Activated T-helper 2 cell treated with anti-CD3 and anti-CD28 coated beads, Interferon-gamma antibody, Interleukin-2, Interleukin-4, amounts not matched to agents 10 μg/mL and 5 μg/mL and 100 μg/mL, durations not matched to agents 14 hours and 24 hours and 36 hours (primary cell): ENCODE measurements around the gene UQCRH. TPM values are rescaled to one million over a fixed set of nuclear protein-coding genes. Genes with fewer than 3 reads are reported as not detected.
"Not testable (repeated sequence)": the region's sequence is repeated elsewhere in the genome, so short reads cannot be mapped to it uniquely, and the experiment has no call there.

ENCODE experiments used
- DNase-seq: peaks from one replicate; pipeline ENCODE4 v3.0.0; 2021; ENCODE audit warnings: low spot score
- H3K27ac Mint-ChIP-seq: one replicate; pipeline ENCODE4 v1.8.0; 2021; ENCODE audit warnings: mixed read lengths
- H3K27me3 Mint-ChIP-seq: one replicate; pipeline ENCODE4 v1.8.0; 2021; ENCODE audit warnings: low read depth, mixed read lengths
- H3K36me3 Mint-ChIP-seq: one replicate; pipeline ENCODE4 v1.8.0; 2021; ENCODE audit warnings: low read depth, mixed read lengths
- H3K4me1 Mint-ChIP-seq: one replicate; pipeline ENCODE4 v1.8.0; 2021; ENCODE audit warnings: low read depth, mixed read lengths
- H3K4me3 Mint-ChIP-seq: one replicate; pipeline ENCODE4 v1.8.0; 2021; ENCODE audit warnings: low read depth, mild to moderate bottlenecking, moderate library complexity, mixed read lengths
- H3K9me3 Mint-ChIP-seq: one replicate; pipeline ENCODE4 v1.8.0; 2021; ENCODE audit warnings: mixed read lengths
- intact Hi-C: fragments of 100-400 bp; cut with micrococcal nuclease; formaldehyde crosslinking; loops from one replicate; pipeline ENCODE4 v1.15.1; 2023
- total RNA-seq: library from RNA; stranded (reverse); gene quantifications from 2 replicates; pipeline ENCODE4 v1.2.3, GENCODE V29; 2022

UQCRH gene
- total RNA-seq, 1 donor from 2014 or later: 275 TPM

DNA sequence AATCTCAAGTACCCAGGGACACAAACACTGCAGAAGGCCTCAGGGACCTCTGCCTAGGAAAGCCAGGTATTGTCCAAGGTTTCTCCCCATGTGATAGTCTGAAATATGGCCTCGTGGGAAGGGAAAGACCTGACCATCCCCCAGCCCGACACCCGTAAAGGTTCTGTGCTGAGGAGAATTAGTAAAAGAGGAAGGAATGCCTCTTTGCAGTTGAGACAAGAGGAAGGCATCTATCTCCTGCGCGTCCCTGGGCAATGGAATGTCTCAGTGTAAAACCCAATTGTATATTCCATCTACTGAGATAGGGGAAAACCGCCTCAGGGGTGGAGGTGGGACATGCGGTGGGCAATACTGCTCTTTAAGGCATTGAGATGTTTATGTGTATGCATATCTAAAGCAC is 26.3 kb downstream of the UQCRH start:
- DNase-seq, H3K4me1 Mint-ChIP-seq, H3K4me3 Mint-ChIP-seq, H3K9me3 Mint-ChIP-seq, H3K27me3 Mint-ChIP-seq, H3K36me3 Mint-ChIP-seq, intact Hi-C loops, H3K27ac Mint-ChIP-seq: not testable (repeated sequence)

DNA sequence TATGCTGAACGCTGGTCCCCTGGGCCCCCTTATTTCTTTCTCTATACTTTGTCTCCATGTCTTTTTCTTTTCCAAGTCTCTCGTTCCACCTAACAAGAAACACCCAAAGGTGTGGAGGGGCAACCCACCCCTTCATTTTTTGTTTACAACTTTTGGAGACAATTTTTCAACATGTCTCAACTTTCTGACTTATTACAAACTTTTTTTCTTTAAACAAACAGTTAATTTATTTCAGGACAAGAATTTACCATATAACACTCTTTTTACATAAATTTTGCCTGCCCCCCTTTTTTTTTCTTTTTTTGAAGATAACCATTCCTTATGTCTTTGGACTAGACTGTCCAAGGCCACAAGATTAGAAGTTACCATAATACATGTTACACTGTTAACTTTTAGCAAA is 26.9 kb downstream of the UQCRH start:
- H3K27me3 Mint-ChIP-seq, H3K27ac Mint-ChIP-seq, intact Hi-C loops, DNase-seq, H3K4me3 Mint-ChIP-seq, H3K4me1 Mint-ChIP-seq, H3K36me3 Mint-ChIP-seq, H3K9me3 Mint-ChIP-seq: not testable (repeated sequence)

DNA sequence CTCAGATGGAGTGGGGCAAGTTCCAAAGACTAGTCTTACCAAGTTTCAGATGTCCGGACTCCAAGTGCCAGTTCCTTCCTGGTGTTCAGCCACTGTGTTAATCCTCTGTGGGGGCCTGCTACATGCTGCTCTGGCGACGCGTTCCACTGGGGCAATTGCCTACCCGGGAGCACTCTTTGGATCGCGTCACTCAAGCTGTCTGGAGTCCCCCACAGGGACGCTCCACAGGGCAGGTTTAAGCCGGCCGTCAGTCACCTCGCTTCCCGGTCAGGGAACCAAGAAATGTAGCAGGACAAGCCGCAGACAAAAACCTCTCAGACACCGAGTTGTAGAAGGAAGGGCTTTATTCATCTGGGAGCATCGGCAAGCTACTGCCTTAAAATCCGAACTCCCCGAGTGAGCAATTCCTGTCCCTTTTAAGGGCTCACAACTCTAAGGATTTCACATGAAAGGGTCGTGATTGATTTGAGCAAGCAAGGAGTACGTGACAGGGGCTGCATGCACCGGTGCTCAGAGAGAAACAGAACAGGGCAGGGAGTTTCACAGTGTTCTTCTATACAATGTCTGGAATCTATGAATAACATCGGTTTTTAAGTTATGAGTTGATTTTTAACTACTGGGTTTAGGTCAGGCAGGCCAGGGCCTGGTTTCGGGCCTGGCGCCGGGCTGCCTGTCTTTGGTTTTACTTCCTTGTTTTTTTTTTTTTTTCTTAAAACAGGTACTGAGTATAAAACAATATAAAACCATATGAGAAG is 28.5 kb downstream of the UQCRH start:
- DNase-seq, H3K27me3 Mint-ChIP-seq, H3K9me3 Mint-ChIP-seq, H3K27ac Mint-ChIP-seq, H3K4me1 Mint-ChIP-seq, H3K4me3 Mint-ChIP-seq, H3K36me3 Mint-ChIP-seq, intact Hi-C loops: not testable (repeated sequence)

DNA sequence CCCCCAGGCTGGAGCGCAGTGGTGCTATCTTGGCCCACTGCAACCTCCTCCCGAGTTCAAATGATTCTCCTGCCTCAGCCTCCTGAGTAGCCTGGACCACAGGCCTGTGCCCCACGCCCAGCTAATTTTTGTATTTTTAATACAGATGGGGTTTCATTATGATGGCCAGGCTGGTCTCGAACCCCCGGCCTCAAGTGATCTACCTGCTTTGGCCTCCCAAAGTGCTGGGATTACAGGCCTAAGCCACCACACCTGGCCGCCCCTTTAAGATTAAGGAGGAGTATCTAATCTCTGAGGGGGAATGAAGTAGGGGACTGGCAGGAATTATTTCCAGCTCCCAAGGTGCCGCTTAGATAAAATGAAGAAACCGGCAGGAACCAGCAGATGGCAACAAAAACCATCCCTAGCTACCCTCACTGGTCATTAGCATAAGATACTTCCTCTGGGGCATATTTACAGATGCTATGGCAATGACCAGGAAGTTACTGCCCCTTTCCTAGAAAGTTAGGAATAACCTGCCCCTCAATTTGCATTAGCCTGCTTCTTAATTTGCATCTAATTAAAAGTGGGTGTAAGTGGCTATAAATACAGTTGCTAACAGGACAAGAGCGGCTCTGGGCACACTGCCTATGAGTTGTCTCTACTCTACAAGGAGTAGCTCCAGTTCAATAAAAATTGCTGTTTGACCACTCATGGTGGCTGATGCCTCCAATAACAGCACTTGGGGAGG is 30.0 kb downstream of the UQCRH start:
- Mint-ChIP-seq H3K27ac (no peak overlapping the region), H3K36me3 (no peaks in the 10 kb centered on the region), H3K4me1 (no peaks in the 10 kb centered on the region), H3K4me3 (no peak overlapping the region), H3K9me3 (no peaks in the 10 kb centered on the region), H3K27me3 (no peaks in the 10 kb centered on the region)
- intact Hi-C loops: no loop called here
- no peak for DNase-seq

DNA sequence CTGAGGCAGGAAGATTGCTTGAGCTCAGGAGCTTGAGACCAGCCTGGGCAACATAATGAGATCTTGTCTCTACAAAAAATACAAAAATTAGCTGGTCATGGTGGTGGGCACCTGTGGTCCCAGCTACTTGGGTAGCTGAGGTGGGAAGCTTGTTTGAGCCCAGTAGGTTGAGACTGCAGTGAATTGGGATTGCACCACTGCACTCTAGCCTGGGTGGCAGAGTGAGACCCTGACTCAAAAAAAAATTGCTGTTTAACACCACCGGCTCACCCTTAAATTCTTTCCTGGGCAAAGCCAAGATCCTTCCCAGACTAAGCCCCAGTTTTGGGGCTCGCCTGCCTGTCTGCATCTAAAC is 30.5 kb downstream of the UQCRH start:
- no peak overlapping the region for H3K27ac Mint-ChIP-seq
- DNase-seq: no peak
- no peaks in the 10 kb centered on the region for H3K27me3 Mint-ChIP-seq
- H3K4me1 Mint-ChIP-seq: peaks cover 2% of the 10 kb centered on the region
- H3K9me3 Mint-ChIP-seq: no peaks in the 10 kb centered on the region
- intact Hi-C loops: no loop called here
- no peak overlapping the region for H3K4me3 Mint-ChIP-seq
- H3K36me3 Mint-ChIP-seq: no peaks in the 10 kb centered on the region

DNA sequence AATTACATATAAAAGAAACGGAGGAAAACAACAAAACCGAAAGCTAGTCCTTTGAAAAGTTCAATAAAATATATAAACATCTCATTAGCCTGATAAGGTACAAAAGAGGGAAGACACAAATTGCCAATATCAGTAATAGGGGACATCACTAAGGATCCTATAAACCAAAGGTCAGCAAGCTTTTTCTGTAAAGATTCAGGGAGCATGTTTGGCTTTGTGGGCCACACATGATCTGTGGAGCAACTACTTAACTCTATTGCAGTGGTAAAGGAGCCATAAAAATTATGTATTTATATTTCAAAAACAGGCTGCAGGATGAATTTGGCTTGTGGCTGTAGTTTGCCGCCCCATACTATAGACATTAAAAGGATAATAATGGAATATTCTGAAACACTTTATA is 31.6 kb downstream of the UQCRH start:
- Mint-ChIP-seq H3K9me3 (no peaks in the 10 kb centered on the region), H3K4me1 (peaks cover 6% of the 10 kb centered on the region), H3K27me3 (no peaks in the 10 kb centered on the region), H3K36me3 (no peaks in the 10 kb centered on the region), H3K4me3 (no peak overlapping the region), H3K27ac (no peak overlapping the region)
- no peak for DNase-seq
- intact Hi-C loops: no loop called here

DNA sequence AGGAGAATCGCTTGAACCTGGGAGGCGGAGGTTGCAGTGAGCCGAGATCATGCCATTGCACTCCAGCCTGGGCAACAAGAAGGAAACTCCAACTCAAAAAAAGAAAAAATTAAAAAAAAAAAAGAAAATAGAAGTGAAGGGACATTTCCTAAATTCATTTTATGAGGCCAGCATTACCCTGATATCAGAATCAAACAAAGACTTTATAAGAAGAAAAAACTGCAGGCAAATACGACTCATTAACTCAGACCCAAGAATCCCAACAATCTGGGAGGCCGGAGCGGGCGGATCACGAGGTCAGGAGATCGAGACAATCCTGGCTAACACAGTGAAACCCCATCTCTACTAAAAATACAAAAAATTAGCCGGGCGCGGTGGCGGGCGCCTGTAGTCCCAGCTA is 33.9 kb downstream of the UQCRH start:
- H3K4me3 Mint-ChIP-seq, H3K9me3 Mint-ChIP-seq, H3K27ac Mint-ChIP-seq, DNase-seq, H3K27me3 Mint-ChIP-seq, intact Hi-C loops: not testable (repeated sequence)
- peaks cover 22% of the 10 kb centered on the region for H3K4me1 Mint-ChIP-seq
- peaks cover 13% of the 10 kb centered on the region for H3K36me3 Mint-ChIP-seq

DNA sequence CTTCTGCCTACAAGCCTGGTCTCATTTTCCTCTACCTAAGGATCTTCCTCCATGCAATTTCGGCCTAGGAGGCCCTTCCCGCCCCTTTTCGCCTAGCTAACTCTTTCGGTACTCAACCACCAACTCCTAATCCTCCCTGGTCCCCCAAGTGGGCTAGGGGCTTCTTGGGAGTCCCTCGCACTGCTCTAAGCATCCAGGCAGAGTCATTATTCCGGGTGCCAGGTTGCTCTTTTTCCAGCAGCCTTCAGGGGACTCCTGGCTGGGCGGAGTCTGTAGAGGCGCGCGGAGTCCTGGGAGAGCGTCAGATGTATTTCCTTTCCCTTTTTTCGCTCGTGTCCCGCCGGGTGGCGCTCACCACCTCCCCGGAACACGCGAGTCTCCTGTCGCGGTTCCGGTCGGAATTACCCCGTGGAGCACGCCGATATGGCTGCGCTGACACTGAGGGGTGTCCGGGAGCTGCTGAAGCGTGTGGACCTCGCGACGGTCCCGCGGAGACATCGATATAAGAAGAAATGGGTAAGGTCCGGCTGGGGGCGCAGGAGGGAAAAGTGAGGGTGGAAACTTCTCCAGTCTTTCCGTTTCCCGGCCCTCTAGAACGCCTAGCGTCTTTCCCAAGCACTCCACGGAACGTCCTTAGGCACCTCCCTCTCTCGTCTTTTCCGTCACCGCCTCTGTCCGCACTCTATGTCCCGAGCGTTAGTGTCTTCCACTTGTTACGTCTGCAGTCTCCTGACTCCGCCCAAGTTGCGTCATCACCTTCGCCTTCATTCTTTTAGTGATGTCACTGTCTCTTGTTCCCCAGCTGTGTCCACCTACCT is 37.1 kb downstream of the UQCRH start, which contains the start of gene NSUN4:
Gene NSUN4, plus strand, starts transcription at position 404 of the 818 bp plus-strand sequence. Its CDS starts 20 bp downstream, at position 424.
- Mint-ChIP-seq H3K36me3 (peaks cover 38% of the 10 kb centered on the region), H3K9me3 (no peaks in the 10 kb centered on the region), H3K27me3 (no peaks in the 10 kb centered on the region), H3K27ac (peak within 1 kb of the TSS; percentile 99), H3K4me1 (peaks cover 32% of the 10 kb centered on the region), H3K4me3 (peak within 1 kb of the TSS; percentile 100)
- intact Hi-C loops: loop anchor here (1.0 to 10.0 kb wide), 3 partner anchors 37 to 244 kb away; partner anchors contain the start of genes LRRC41, RAD54L and UQCRH
- DNase-seq: peak; percentile 81

DNA sequence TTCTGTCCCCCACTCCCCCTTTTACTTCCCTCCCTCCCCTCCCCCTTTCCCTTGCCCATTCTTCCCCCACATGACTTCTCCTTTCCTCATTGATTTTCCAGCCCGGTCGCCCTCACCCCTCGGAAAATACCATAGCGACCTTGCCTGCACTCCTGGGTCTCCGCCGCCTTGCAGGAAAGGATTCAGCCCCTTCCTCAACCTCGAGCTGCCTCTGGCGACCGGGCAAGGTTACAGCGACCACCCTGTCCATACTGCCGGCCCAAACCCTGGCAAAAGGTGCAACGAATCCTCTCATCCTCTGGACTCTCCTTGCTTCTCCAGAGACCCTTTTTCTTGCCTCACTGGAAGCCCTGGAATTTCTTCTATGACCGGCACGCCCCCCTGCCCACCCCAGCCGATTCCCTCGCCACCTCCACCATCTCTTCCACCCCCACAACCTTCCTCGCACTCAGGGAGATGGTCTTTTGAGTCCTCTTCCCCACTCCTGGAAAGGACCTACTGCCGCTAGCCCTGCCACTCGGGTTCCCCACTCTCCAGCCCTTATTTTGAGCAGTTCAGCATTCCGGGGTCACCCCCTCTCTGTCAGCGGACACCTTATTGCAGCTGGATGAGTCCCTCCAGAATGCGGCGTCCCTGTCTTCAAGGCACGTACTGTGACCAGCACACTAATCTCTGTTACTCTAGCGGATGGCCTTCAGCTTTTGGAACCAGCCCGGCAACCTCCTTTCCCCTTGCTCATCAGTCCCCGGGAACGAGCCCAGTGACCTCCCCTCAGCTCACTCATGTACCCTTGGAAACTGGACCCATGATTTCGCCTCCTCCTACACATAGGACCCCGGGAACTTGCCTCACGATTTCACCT is 38.0 kb downstream of the UQCRH start:
- DNase-seq: peak; percentile 12
- Mint-ChIP-seq H3K4me1 (peaks cover 32% of the 10 kb centered on the region), H3K27me3 (no peaks in the 10 kb centered on the region), H3K9me3 (no peaks in the 10 kb centered on the region), H3K4me3 (peak overlapping the region; percentile 100), H3K36me3 (peaks cover 43% of the 10 kb centered on the region), H3K27ac (peak overlapping the region; percentile 99)
- intact Hi-C loops: loop anchor here (2.0 to 10.0 kb wide), 2 partner anchors 95 to 243 kb away; partner anchors contain the start of gene RAD54L

DNA sequence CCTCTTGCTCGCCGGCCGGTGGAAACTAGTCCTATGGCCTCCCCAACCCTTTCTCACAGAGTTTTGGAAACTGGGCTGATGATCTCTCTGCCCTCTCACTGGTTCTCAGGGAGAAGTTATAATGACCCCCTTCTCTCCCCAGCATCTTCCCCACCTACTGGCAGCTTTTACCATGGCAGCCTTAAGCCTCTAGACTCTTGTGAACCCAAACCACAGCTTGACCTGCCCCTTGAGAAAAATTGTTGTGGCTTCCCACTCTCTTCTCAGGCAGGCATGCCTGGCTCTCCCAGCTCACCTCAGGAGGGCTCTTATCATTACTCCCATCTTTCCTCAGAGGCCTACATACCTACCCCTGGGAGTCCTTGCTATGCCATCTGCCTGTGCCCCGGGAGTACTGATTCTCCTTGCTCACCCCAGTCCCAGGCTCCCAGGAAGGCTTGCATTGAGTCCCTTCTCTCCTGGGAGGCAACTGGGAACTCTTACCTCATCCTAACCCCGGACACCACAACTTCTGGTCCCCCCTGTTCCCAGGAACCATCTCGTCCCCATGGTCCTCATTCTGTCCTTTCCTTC is 38.7 kb downstream of the UQCRH start:
- Mint-ChIP-seq H3K27me3 (no peaks in the 10 kb centered on the region), H3K4me3 (peak overlapping the region; percentile 100), H3K36me3 (peaks cover 48% of the 10 kb centered on the region), H3K27ac (peak overlapping the region; percentile 99), H3K9me3 (no peaks in the 10 kb centered on the region), H3K4me1 (peaks cover 32% of the 10 kb centered on the region)
- DNase-seq: no peak
- intact Hi-C loops: loop anchor here (10.0 kb wide), 1 partner anchor 243 kb away; no protein-coding TSS in a partner anchor

DNA sequence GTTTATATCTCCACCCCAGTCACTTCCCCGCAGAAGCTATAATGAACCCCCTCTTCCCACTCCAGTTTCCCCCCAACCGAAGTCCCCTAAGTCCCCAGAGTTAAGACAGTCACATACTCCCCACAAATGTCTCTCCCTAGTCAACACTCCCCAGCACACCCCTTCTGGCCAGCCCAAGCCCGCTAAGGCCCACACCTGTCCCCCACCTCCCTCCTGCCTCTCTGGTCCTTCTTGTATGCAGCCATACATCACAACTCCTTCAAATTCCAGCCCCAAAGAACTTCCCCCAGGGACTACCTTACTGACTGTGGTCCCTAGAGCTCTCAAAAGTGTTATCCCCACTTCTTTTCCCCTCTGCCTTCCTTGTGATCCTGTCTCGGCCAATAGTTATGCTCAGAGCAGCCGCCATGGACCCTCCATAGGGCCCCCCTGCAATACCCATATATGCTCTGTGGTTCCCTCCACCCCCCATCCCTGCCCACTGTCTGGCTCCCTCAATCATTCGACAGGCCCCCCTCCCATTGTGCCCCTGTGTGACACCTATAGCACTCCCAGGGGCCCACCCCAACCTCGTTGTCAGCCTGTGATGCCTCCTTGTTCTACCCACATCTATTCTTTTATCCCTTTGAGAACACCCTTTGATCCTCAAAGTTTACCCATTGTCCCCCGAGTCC is 39.3 kb downstream of the UQCRH start:
- H3K36me3 Mint-ChIP-seq: peaks cover 54% of the 10 kb centered on the region
- H3K4me3 Mint-ChIP-seq: peak overlapping the region; percentile 100
- H3K4me1 Mint-ChIP-seq: peaks cover 32% of the 10 kb centered on the region
- H3K27me3 Mint-ChIP-seq: no peaks in the 10 kb centered on the region
- H3K27ac Mint-ChIP-seq: peak overlapping the region; percentile 99
- intact Hi-C loops: loop anchor here (10.0 kb wide), 1 partner anchor 242 kb away; no protein-coding TSS in a partner anchor
- no peak for DNase-seq
- no peaks in the 10 kb centered on the region for H3K9me3 Mint-ChIP-seq
